ENCODE data around the gene OR8K5.

Gene OR8K5, protein sequence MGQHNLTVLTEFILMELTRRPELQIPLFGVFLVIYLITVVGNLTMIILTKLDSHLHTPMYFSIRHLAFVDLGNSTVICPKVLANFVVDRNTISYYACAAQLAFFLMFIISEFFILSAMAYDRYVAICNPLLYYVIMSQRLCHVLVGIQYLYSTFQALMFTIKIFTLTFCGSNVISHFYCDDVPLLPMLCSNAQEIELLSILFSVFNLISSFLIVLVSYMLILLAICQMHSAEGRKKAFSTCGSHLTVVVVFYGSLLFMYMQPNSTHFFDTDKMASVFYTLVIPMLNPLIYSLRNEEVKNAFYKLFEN

GRCh38 chr11:56160217-56160616 is at the start of gene OR8K5:
Gene OR8K5, minus strand, starts transcription at chr11:56160317. Its CDS starts 0 bp downstream, at chr11:56160317.
- Histone ChIP-seq H3K36me3 (no peaks in the 10 kb centered on the region), H3K4me1 (no peaks in the 10 kb centered on the region), H4K20me1 (no peaks in the 10 kb centered on the region), H3K27me3 (no peaks in the 10 kb centered on the region), H3K9ac (no peak within 1 kb of the TSS), H3K4me2 (no peak within 1 kb of the TSS), H3K27ac (no peak within 1 kb of the TSS), H3K9me3 (no peaks in the 10 kb centered on the region), H3K4me3 (no peak within 1 kb of the TSS)
- TF ChIP-seq Cebpa-rat (IDR thresholded peaks at IDR 0.05): no peak

DNA sequence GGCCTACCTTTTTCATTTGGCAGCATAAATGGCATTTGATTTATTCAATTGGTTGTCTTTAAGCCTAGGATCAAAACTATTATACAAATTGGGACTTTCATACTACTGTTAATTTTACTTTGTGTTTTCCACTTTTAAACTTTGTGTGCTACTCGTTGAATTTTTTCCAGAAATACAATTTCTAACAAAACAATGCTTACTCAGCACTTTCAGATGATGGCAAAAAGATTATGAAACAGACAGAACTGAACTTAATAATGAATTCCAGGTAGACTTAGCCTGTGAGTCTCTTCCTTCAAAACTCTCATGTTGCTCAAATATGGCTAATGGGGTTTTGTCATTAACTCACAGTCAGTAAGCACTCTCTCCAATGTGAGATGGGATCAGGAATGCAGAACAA is 47.7 kb upstream of the OR8K5 start:
- no peaks in the 10 kb centered on the region for H3K36me3 ChIP-seq
- H3K4me2 ChIP-seq: no peak overlapping the region
- H3K4me3 ChIP-seq: no peak overlapping the region
- H3K9ac ChIP-seq: no peak overlapping the region
- H4K20me1 ChIP-seq: no peaks in the 10 kb centered on the region
- no peaks in the 10 kb centered on the region for H3K9me3 ChIP-seq
- H3K4me1 ChIP-seq: no peaks in the 10 kb centered on the region
- no peak for TF ChIP-seq Cebpa-rat (IDR thresholded peaks at IDR 0.05)
- no peaks in the 10 kb centered on the region for H3K27me3 ChIP-seq
- no peak overlapping the region for H3K27ac ChIP-seq

- no peak overlapping the region for H3K4me2 ChIP-seq
- H3K27me3 ChIP-seq: no peaks in the 10 kb centered on the region
- H4K20me1 ChIP-seq: no peaks in the 10 kb centered on the region
- H3K9me3 ChIP-seq: no peaks in the 10 kb centered on the region
- no peak overlapping the region for H3K4me3 ChIP-seq
- no peaks in the 10 kb centered on the region for H3K4me1 ChIP-seq
- no peak for TF ChIP-seq Cebpa-rat (IDR thresholded peaks at IDR 0.05)
- H3K27ac ChIP-seq: no peak overlapping the region
- no peak overlapping the region for H3K9ac ChIP-seq
- H3K36me3 ChIP-seq: no peaks in the 10 kb centered on the region
Measured at GRCh38 chr11:56197367-56197766, 37.2 kb upstream of the OR8K5 start.

- TF ChIP-seq Cebpa-rat (IDR thresholded peaks at IDR 0.05): no peak
- Histone ChIP-seq H3K4me1 (no peaks in the 10 kb centered on the region), H4K20me1 (no peaks in the 10 kb centered on the region), H3K27me3 (no peaks in the 10 kb centered on the region), H3K4me3 (no peak overlapping the region), H3K36me3 (no peaks in the 10 kb centered on the region), H3K4me2 (no peak overlapping the region), H3K9ac (no peak overlapping the region), H3K9me3 (no peaks in the 10 kb centered on the region), H3K27ac (no peak overlapping the region)
Measured at GRCh38 chr11:56196705-56197104, 36.6 kb upstream of the OR8K5 start.

GRCh38 chr11:56188602-56189001 is 28.5 kb upstream of the OR8K5 start:
- Histone ChIP-seq H3K4me2 (no peak overlapping the region), H4K20me1 (no peaks in the 10 kb centered on the region), H3K36me3 (no peaks in the 10 kb centered on the region), H3K9me3 (no peaks in the 10 kb centered on the region), H3K4me3 (no peak overlapping the region), H3K27me3 (no peaks in the 10 kb centered on the region), H3K4me1 (no peaks in the 10 kb centered on the region), H3K27ac (no peak overlapping the region), H3K9ac (no peak overlapping the region)
- no peak for TF ChIP-seq Cebpa-rat (IDR thresholded peaks at IDR 0.05)

DNA sequence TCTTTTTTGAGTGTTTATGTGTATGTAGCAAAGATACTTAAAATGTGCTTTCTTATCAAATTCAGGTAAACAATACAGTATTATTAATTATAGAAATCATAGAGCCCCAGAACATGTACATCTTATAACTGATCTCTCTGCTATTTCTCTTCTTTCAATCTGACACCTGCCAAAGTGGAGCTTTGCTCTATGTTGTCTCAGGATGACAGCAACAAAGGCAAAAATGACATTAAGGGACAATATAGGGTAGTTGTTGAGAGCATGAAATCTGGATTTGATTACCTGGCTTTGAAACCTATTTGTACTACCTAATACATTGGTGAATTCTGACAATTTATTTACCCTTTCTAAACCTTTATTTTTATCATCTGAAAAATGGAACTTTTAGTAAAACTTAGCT is 23.3 kb upstream of the OR8K5 start:
- Histone ChIP-seq H3K36me3 (no peaks in the 10 kb centered on the region), H3K27ac (no peak overlapping the region), H4K20me1 (no peaks in the 10 kb centered on the region), H3K4me3 (no peak overlapping the region), H3K4me2 (no peak overlapping the region), H3K27me3 (no peaks in the 10 kb centered on the region), H3K4me1 (no peaks in the 10 kb centered on the region), H3K9me3 (no peaks in the 10 kb centered on the region; the same call in 1 of the 2 replicates), H3K9ac (no peak overlapping the region)
- no peak for TF ChIP-seq Cebpa-rat (IDR thresholded peaks at IDR 0.05)

DNA sequence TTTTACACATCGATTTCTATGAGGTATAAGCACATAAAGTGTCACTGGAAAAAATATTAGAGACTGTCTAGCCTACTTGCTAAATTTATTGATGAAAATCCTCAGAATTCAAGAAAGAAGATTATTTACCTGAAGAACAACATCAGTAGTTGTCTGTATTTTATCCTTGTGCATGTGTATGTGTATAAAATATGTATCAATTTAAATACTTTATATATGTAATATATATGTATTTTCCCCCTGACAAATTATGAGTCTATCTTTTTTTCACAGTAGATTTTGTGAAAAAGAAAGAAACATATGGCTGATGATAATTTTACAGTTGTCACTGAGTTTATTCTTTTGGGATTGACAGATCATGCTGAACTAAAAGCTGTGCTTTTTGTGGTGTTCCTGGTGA is 16.2 kb upstream of the OR8K5 start, which contains the start of gene OR5J2:
Gene OR5J2, plus strand, starts transcription at position 301 of the 400 bp plus-strand sequence. Its CDS starts 0 bp downstream, at position 301.
- H3K27me3 ChIP-seq: no peaks in the 10 kb centered on the region
- H3K4me3 ChIP-seq: no peak within 1 kb of the TSS
- no peaks in the 10 kb centered on the region for H3K36me3 ChIP-seq
- H3K9ac ChIP-seq: no peak within 1 kb of the TSS
- no peaks in the 10 kb centered on the region for H4K20me1 ChIP-seq
- H3K4me1 ChIP-seq: no peaks in the 10 kb centered on the region
- TF ChIP-seq Cebpa-rat (IDR thresholded peaks at IDR 0.05): no peak
- H3K9me3 ChIP-seq: no peaks in the 10 kb centered on the region; the same call in 1 of the 2 replicates
- no peak within 1 kb of the TSS for H3K27ac ChIP-seq
- H3K4me2 ChIP-seq: no peak within 1 kb of the TSS

GRCh38 chr11:56172256-56172830 is 12.2 kb upstream of the OR8K5 start:
- H3K9me3 ChIP-seq: no peaks in the 10 kb centered on the region
- no peak for TF ChIP-seq Cebpa-rat (IDR thresholded peaks at IDR 0.05)
- H3K9ac ChIP-seq: no peak overlapping the region
- H3K4me1 ChIP-seq: no peaks in the 10 kb centered on the region
- H3K27ac ChIP-seq: no peak overlapping the region
- no peaks in the 10 kb centered on the region for H4K20me1 ChIP-seq
- no peak overlapping the region for H3K4me2 ChIP-seq
- no peaks in the 10 kb centered on the region for H3K27me3 ChIP-seq
- no peaks in the 10 kb centered on the region for H3K36me3 ChIP-seq
- no peak overlapping the region for H3K4me3 ChIP-seq

DNA sequence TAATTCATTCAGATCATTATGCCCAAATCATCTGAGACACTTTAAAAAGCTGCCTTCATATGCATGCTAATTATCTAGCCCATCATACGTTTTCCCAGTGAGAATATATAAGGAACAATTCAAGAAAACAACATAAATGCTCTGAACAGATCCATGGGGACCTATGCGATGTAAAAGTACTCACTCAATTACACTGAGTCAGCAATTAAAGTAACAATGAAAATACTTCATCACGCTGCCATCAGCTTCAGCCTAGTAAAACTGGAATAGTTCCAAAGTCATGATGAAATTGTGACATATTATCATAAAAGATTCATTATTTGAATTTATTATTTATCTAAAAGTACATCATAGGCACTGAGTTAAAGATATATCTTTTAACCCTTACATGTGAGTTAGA is 3.7 kb upstream of the OR8K5 start:
- Histone ChIP-seq H3K27ac (no peak overlapping the region), H3K27me3 (no peaks in the 10 kb centered on the region), H3K9me3 (no peaks in the 10 kb centered on the region), H3K36me3 (no peaks in the 10 kb centered on the region), H4K20me1 (no peaks in the 10 kb centered on the region), H3K4me2 (no peak overlapping the region), H3K4me3 (no peak overlapping the region), H3K9ac (no peak overlapping the region), H3K4me1 (no peaks in the 10 kb centered on the region)
- no peak for TF ChIP-seq Cebpa-rat (IDR thresholded peaks at IDR 0.05)

DNA sequence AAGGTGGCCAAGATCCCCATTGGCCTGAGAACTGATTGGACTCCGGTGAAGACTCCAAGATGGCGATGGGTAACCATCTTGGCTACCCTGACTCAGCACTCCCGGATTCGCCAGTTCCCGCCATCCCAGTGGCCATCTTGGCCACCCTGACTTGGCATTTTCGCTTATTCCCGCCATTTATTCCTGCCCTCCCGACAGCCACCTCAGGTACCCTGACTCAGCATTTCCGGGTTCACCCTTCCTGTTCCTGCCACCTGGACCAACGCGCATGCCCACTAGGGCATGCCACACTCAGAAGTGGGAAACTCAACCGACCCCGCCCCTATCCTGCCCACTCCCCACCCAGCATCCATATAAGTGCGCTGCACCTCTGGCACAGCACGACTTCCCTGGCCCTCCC is 7.8 kb downstream of the OR8K5 start:
- Histone ChIP-seq H3K4me3 (no peak overlapping the region), H3K9me3 (peaks cover 8% of the 10 kb centered on the region; the same call in 1 of the 2 replicates), H3K4me2 (no peak overlapping the region), H3K4me1 (no peaks in the 10 kb centered on the region), H3K9ac (no peak overlapping the region), H3K27me3 (no peaks in the 10 kb centered on the region), H3K36me3 (no peaks in the 10 kb centered on the region), H3K27ac (no peak overlapping the region), H4K20me1 (no peaks in the 10 kb centered on the region)
- TF ChIP-seq Cebpa-rat (IDR thresholded peaks at IDR 0.05): no peak

All from BLaER1 (cell line).